Tibial nerve (tissue), 3 donors: Measurements from ENCODE around the gene PTPRM.

ENCODE experiments used
- CTCF ChIP-seq, 5 experiments: fragments of 200-600 bp in 3 of 5; fragments of 450-650 bp in 2 of 5; sonication (generic) in 3 of 5; IDR thresholded peaks; one replicate each; pipeline ENCODE4 v1.5.1; 2016 to 2019; ENCODE audit warnings: antibody characterized with exemption in 5 of 5, mild to moderate bottlenecking in 3 of 5, moderate library complexity in 2 of 5
- POLR2A ChIP-seq, 2 donors: fragments of 450-650 bp; IDR thresholded peaks; one replicate each; pipeline ENCODE4 v1.6.1; 2017; ENCODE audit warnings: antibody characterized with exemption in 2 of 2, mild to moderate bottlenecking in 2 of 2, moderate library complexity in 2 of 2

GRCh38 chr18:7682321-7682720, 115.2 kb downstream of the PTPRM start:
- TF ChIP-seq CTCF (IDR thresholded peaks at IDR 0.05) (no peak), POLR2A (IDR thresholded peaks at IDR 0.05) (no peak)
